Measurements from ENCODE around the gene GLI1. TPM values are rescaled to one million over a fixed set of nuclear protein-coding genes. Genes with fewer than 3 reads are reported as not detected.

The GLI1 gene
- total RNA-seq, 1 donor from 2014 or later, result 0.26 TPM

GRCh38 chr12:57518176-57518919 lies 58.8 kb downstream of the GLI1 start:
- no peak for FAIRE-seq
- no peak for DNase-seq (ENCODE audit: low read depth)
- Histone ChIP-seq H3K4me3 (ENCODE audit: low read depth, low read length) (peak overlapping the region; percentile 99), H3K27me3 (ENCODE audit: control insufficient read depth, insufficient read depth, low read length) (no peaks in the 10 kb centered on the region), H3K36me3 (ENCODE audit: control insufficient read depth, insufficient read depth, low read length) (peaks cover 34% of the 10 kb centered on the region)
- TF ChIP-seq CTCF (IDR thresholded peaks at IDR 0.05; ENCODE audit: insufficient read depth, low read length, severe bottlenecking), result no peak

DNA sequence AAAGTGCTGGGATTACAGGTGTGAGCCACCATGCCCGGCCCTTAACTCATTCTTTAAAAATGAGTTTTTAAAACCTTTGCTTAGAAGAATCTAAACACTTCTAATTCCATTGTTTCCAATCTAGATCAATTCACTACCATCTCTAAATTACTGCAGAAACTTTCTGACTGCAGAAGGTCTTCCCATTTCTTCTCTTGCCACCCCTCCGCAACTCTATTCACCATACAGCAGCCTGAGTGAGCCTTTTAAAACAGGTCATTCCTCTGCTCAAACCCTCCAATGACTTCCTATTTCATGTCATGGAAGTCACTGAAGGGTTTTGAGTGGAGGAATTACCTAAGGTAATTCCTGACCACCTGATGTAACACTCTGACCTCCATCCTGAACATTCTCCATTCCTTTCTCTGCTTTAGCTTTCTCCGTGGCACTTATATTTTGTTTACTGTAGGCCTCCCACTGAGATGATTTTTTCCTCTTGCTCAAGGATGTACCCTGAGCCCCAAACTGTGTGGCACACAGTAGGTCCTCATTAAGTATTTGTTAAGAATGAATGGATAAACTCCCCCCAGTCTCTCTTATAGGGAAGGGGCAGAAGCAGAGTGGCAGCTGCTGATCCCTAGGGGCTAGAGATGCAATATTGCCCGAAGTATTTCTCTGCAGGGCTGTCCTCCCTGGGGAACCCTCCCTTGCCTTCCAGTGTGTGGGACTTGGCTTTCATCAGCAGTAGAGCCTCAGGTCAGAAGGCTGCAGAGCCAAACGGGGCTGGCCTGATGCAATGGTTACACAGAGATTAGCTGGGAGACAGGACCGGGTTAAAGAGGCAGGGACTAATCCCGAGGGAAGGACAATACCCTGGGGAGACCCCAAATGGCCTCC lies 59.6 kb downstream of the GLI1 start:
- FAIRE-seq (no peak), DNase-seq (ENCODE audit: low read depth) (peak; percentile 13)
- Histone ChIP-seq H3K36me3 (ENCODE audit: control insufficient read depth, insufficient read depth, low read length) (peaks cover 34% of the 10 kb centered on the region), H3K27me3 (ENCODE audit: control insufficient read depth, insufficient read depth, low read length) (no peaks in the 10 kb centered on the region), H3K4me3 (ENCODE audit: low read depth, low read length) (peak overlapping the region; percentile 99)
- TF ChIP-seq CTCF (IDR thresholded peaks at IDR 0.05; ENCODE audit: insufficient read depth, low read length, severe bottlenecking), result no peak

DNA sequence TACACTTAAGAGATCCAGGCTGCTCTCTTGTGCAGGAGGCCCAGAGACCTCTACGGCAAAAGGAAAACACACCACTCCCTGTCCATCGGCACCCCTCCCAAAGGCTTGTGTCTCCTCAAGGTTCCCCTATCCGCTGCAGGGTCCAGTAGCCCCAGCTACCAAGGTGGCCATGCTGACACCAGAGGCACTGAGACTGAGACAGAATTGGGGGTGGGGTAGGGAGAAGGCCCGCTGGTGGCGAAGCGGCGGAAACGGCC lies 60.1 kb downstream of the GLI1 start:
- peak; percentile 12 for DNase-seq (ENCODE audit: low read depth)
- Histone ChIP-seq H3K36me3 (ENCODE audit: control insufficient read depth, insufficient read depth, low read length) (peaks cover 37% of the 10 kb centered on the region), H3K4me3 (ENCODE audit: low read depth, low read length) (peak overlapping the region; percentile 99), H3K27me3 (ENCODE audit: control insufficient read depth, insufficient read depth, low read length) (no peaks in the 10 kb centered on the region)
- no peak for TF ChIP-seq CTCF (IDR thresholded peaks at IDR 0.05; ENCODE audit: insufficient read depth, low read length, severe bottlenecking)
- no peak for FAIRE-seq

- H3K4me3 ChIP-seq (ENCODE audit: low read depth, low read length), result peak within 1 kb of the TSS; percentile 99
- peaks cover 37% of the 10 kb centered on the region for H3K36me3 ChIP-seq (ENCODE audit: control insufficient read depth, insufficient read depth, low read length)
- no peak for TF ChIP-seq CTCF (IDR thresholded peaks at IDR 0.05; ENCODE audit: insufficient read depth, low read length, severe bottlenecking)
- FAIRE-seq (no peak), DNase-seq (ENCODE audit: low read depth) (peak; percentile 88)
- no peaks in the 10 kb centered on the region for H3K27me3 ChIP-seq (ENCODE audit: control insufficient read depth, insufficient read depth, low read length)
Observed at GRCh38 chr12:57520053-57520818, 60.7 kb downstream of the GLI1 start, which contains the start of gene DDIT3. DDIT3 (minus strand) TSS chr12:57520514; CDS start chr12:57517406, 3,108 bp downstream.

- TF ChIP-seq CTCF (IDR thresholded peaks at IDR 0.05; ENCODE audit: insufficient read depth, low read length, severe bottlenecking), result peak; percentile 22
- FAIRE-seq, result no peak
- H3K27me3 ChIP-seq (ENCODE audit: control insufficient read depth, insufficient read depth, low read length), result no peaks in the 10 kb centered on the region
- H3K4me3 ChIP-seq (ENCODE audit: low read depth, low read length), result no peak overlapping the region
- peaks cover 43% of the 10 kb centered on the region for H3K36me3 ChIP-seq (ENCODE audit: control insufficient read depth, insufficient read depth, low read length)
- DNase-seq (ENCODE audit: low read depth), result peak; percentile 52
Observed at GRCh38 chr12:57521525-57522010, 62.0 kb downstream of the GLI1 start.

Other genes with a start within 250 kb of the GLI1 start
- 0.53 and 1.9 TPM in 2 replicates for gene NXPH4, start 243.0 kb upstream of the GLI1 start, total RNA-seq
- 357 and 413 TPM in 2 replicates for gene SHMT2, start 230.1 kb upstream of the GLI1 start, total RNA-seq
- 0.26 and 0.51 TPM in 2 replicates for gene STAC3, start 208.6 kb upstream of the GLI1 start, total RNA-seq
- gene R3HDM2, start 28.7 kb upstream of the GLI1 start, total RNA-seq, result 5.5 and 6.4 TPM in 2 replicates
- not detected in 2 replicates for gene INHBC, start 25.0 kb upstream of the GLI1 start, total RNA-seq
- 0.26 and 1.3 TPM in 2 replicates for gene INHBE, start 4.5 kb upstream of the GLI1 start, total RNA-seq
- gene ARHGAP9, start 20.1 kb downstream of the GLI1 start, total RNA-seq, result not detected in 2 replicates
- 374 and 477 TPM in 2 replicates for gene MARS1, start 28.3 kb downstream of the GLI1 start, total RNA-seq
- 213 and 231 TPM in 2 replicates for gene DDIT3, start 60.7 kb downstream of the GLI1 start, total RNA-seq
- gene MBD6, start 63.0 kb downstream of the GLI1 start, total RNA-seq, result 5.0 and 5.1 TPM in 2 replicates
- 65.8 and 87.9 TPM in 2 replicates for gene DCTN2, start 87.4 kb downstream of the GLI1 start, total RNA-seq
- gene KIF5A, start 90.3 kb downstream of the GLI1 start, total RNA-seq, result under 0.01 and 0.26 TPM in 2 replicates
- 38.4 and 46.3 TPM in 2 replicates for gene PIP4K2C, start 131.4 kb downstream of the GLI1 start, total RNA-seq
- gene DTX3, start 145.0 kb downstream of the GLI1 start, total RNA-seq, result 1.5 and 3.7 TPM in 2 replicates
- gene ARHGEF25, start 151.7 kb downstream of the GLI1 start, total RNA-seq, result 0.26 and 0.53 TPM in 2 replicates
- gene B4GALNT1, start 173.4 kb downstream of the GLI1 start, total RNA-seq, result 0.13 TPM in 1 of 2 replicates, not detected in the other
- 182 and 405 TPM in 2 replicates for gene OS9, start 234.3 kb downstream of the GLI1 start, total RNA-seq